Stimulated activated naive CD4-positive, alpha-beta T cell treated with Interleukin-2 at 50 U/mL for 16 hours (primary cell): Measurements from ENCODE around the gene SLC25A40.
"Not testable (repeated sequence)": the region's sequence is repeated elsewhere in the genome, so short reads cannot be mapped to it uniquely, and the experiment has no call there.

Experiments
- DNase-seq: peaks from one replicate; lab custom pipeline; 2025; lab: John Stamatoyannopoulos, UW

SLC25A40 gene

DNA sequence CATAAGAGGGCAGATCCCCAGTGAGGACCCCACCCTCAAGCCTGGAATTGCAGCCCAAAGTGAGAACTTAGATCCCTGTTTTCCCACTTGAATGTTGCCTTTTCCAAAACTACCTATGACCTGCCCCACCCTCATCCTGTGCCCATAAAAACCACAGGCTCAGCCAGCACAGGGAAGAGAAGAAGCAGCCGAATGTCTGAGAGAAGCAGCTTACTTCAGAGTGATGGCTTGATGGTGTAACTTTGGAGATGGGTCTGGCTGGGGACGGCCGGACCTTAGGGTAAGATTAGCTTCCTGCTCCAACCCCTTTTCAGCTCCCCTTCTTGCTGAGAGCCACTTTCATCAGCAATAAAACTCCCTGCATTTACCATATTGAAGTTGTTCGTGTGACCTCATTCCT lies 5.7 kb downstream of the SLC25A40 start:
- no peak for DNase-seq

DNA sequence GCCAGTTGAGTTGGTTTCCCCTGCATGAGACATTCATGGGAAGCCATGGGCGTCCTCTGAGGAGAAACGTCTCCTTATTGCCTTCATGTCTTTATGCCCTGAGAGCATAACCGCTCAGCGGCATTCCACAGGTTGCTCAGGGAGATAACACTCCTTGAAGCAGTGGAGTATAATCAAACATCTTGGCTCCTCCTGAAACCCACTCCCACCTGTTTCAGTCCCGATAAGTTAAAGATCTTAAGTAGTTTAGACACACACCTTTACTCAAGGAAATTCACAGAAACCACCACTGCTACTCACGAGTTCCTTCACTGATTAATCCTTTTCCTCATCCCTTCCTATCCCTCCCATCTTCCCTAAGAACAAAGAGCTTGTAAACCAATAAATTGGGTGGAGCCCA lies 9.6 kb downstream of the SLC25A40 start:
- not testable (repeated sequence) for DNase-seq

DNA sequence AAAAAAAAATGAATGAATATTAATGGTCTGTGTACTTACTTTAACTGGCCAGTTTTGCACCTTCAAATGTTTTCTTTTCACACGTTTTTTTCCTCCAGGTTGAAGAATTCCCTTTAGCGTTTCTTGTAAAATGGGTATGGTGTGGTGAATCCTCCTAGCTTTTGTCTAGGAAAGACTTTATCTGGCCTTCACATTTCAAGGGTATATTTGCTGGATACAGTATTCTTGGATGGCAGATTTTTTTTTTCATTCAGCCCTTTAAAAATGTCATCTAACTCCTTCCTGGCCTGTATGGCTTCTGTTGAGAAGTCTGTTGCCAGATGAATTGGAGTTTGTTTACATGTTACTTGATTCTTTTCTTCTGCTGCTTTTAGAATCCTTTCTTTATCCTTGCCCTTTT lies 10.1 kb downstream of the SLC25A40 start:
- DNase-seq: no peak

DNA sequence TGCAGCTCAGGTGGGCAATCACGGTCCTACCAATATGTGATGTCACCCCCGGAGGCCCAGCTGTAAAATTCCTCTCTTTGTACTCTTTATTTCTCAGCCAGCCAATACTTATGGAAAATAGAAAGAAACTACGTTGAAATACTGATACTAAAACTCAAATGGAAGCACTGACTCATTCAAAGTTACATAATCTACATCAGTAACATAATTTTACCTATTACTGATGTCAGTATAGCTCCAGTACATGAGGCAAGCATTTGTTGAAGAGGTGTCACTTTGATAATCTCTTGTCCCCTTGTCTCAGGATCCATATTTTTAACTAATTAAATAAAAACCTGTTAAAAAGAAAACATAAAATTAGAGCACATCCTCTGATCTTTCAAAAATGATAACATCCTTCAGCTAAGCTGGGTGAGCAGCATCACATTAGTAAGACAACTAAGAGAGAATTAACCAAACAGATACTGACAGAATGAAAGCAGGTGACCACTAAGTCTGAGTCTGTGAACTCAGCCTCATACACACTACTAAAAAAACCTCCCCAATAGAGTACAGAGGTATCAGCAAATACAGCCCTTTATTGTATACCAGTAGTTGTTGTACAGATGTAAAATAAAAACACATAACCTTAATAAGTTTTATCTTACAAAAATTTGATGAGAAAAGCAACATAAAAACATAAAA lies 17.6 kb downstream of the SLC25A40 start:
- DNase-seq: no peak

DNA sequence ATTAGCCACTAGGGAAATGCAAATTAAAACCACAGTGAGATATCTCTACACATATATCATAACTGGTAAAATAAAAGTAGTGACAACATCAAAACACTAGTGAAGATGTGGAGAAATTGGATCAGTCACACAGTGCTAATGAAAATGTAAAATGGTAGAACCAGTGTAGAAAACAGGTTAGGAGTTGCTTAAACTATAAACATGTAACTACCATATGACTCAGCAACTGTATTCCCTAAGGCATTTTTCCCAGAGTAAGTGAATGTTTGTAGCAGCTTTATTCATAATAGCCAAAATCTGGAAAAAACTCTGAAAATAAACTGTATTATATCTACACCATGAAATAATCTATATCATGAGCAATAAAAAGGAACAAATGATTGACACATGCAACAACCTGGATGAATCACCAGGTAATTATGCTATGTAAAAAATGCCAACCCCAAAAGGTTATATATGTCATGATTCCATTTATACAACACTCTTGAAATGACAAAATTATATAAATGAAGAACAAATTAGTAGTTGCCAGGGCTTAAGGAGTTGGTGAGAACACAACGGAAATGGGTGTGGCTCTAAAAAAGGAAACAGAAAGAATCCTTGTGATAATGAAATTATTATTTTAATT lies 22.8 kb downstream of the SLC25A40 start:
- DNase-seq: no peak

DNA sequence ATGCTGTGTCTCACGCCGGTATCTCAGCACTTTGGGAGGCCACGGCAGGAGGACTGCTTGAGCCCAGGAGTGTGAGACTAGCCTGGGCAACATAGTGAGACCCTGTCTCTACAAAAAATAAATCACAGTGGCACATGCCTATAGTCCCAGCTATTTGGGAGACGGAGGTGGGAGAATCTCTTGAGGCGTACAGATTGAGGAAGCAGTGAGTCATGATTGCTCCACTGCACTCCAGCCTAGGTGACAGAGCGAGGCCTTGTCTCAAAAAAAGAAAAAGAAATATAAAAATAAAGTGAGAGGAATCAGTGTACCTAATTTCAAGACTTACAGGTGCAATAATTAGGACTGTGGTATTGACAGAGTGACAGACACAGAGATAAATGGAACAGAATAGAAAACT lies 23.9 kb downstream of the SLC25A40 start:
- DNase-seq: no peak

DNA sequence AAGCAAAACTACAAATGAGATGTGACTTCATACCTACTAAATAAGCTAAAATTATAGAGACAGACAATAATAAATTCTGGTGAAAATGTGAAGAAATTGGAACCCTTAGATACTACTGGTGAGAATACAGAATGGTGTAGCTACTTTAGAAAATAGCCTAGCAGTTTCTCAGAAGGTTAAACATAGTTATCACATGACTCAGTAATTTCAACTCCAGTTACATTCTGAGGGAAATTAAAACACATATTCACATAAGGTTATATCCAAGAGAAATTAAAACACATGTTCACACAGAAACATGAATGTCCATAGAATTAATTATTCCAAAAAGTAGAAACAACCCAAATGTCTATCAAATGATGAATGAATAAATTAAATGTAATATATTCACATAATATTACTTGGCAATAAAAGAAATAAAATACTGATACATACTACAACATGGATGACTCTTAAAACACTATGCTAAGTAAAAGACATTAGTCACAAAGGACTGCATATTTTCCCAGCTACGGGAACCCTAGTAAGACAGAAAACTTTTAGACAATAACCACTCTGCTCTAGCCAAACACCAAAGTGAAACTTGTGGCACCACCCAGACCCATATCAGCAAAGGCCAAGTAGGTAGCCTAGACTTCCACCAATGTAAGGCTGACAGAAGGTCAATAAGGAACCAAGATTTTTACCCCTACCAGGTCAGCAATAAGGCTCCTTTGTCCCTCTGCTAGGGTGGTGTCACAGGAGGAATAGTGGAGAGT lies 25.1 kb downstream of the SLC25A40 start:
- DNase-seq: no peak

DNA sequence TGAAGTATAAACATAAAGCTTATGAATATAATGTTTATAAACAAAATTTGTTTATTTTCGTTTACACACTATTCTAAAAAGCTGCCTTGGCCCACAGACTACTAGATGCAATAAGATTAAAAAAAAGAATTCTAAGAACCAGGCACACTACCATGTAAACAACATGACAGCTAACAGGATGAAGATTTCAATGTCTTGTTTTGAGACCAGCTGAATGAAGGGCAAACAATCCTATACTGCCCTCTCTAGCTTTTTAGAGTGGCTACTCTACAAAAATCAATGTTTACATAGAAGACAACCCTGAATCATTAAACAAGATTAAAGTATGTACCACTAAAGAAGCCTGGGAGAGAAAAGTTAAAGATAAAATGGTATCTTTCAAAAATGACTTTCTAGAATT lies 38.6 kb downstream of the SLC25A40 start:
- DNase-seq: no peak

DNA sequence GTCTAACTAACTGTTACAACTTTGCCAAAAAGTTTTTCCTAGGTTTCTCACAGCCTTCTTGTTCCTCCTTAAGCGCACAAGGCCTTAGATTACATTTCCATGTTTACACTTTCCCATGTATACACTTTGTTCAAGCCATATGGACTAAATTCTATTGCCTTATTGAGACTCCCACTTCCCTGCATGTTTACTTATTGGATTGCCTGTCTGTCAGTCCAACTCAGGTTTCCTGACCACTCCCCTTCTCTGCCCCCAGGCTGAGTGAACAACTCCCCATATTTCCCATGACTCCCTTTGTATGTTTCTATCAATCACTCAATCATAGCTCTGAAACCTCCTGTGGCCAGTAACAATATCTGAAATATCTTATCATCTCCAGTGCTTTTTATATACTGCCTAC lies 43.0 kb downstream of the SLC25A40 start:
- DNase-seq: no peak

DNA sequence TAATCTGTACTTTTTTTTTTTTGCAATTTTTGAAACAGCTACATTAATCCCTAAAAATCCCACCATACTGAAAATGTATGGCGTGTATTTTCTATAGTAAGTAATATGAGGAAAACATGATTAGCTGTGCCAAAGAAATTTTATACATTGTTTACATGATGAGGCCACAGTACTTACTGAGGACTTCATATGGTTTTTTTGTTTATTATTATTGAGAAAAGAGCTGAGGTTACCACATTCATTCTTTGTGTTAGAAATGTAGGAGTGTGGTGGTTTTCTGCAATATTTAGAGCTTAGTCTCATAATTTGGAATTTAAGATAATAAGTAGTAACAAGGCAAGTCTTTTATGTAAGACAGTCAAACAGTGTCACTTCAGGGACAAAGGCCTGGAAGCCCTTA lies 45.1 kb downstream of the SLC25A40 start:
- no peak for DNase-seq

DNA sequence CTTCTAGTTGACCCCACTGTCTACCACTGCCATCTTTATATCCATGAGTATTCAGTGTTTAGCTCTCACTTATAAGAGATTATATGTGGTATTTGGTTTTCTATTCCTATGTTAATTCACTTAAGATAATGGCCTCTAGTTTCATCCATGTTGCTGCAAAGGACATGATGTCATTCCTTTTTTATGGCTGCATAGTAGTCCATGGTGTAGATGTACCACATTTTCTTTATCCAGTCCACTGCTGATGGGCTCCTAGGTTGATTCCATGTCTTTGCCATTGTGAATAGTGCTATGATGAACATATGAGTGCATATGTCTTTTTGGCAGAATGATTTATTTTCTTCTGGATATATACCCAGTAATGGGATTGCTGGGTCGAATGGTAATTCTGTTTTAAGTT lies 47.8 kb downstream of the SLC25A40 start:
- not testable (repeated sequence) for DNase-seq

DNA sequence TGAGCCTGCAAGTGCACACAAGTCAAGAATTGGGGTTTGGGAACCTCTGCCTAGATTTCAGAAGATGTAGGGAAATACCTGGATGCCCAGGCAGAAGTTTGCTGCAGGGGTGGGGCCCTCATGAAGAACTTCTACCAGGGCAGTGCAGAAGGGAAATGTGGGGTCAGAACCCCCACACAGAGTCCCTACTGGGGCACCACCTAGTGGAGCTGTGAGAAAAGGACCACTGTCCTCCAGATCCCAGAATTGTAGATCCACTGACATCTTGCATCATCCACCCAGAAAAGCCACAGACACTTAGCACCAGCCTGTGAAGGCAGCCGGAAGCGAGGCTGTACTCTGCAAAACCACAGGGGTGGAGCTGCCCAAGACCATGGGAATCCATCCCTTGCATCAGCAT lies 50.8 kb downstream of the SLC25A40 start:
- DNase-seq: not testable (repeated sequence)

DNA sequence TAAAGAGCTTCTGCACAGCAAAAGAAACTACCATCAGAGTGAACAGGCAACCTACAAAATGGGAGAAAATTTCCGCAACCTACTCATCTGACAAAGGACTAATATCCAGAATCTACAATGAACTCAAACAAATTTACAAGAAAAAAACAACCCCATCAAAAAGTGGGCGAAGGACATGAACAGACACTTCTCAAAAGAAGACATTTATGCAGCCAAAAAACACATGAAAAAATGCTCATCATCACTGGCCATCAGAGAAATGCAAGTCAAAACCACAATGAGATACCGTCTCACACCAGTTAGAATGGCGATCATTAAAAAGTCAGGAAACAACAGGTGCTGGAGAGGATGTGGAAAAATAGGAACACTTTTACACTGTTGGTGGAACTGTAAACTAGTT lies 54.1 kb downstream of the SLC25A40 start:
- DNase-seq: not testable (repeated sequence)

DNA sequence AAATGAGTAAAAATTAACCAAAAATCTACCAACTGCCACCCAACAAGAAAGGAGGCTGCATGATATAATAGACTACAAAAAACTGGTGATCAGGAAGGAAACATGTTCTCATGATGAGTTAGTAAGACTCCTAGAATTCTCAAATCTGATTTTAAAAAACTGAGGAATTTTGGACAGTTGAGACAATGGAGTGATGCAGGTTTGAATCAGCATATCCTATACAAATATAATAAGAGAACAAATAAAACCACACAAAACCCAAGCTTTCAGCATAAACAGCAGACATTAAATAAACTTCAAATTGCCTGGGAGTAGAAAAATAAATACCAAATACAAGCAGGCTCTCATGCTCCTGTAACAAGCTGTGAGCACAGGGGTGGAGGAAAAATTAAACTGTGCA lies 57.8 kb downstream of the SLC25A40 start:
- DNase-seq: no peak

DNA sequence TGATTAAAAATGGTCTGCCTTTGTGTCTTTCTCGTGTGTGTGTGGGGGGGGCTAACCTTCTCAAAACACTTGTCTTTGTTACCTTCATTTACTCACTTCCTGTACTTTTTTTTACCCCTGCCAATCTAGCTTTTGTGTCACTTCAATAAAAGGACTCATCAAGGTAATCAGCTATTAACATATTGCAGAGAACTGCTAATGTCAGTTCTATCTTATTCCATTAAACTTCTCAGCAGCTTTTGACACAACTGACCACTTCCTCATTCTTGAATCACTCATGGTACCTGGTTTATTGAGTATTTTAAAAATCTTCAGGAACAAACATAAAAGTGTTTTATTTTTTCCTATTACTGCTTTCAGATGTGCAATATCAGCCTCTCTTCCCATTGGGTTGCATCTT lies 59.8 kb downstream of the SLC25A40 start:
- DNase-seq: no peak

DNA sequence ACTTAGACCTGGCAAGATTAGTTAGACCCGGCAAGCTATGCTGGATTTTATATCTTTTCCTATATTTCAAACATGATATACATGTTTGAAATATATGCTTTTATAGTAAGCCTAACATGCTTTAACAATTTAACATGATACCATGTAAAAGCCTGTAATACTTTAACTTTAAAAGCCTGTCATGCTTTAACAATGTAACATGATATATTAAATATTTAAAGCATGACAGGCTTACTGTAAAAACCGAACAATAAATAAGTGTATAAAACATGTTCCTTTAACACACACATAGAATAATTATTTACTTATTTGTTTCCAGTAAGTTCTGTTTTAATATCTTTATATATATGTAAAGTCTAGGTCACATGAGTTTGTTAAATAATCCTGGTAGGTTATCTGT lies 65.4 kb downstream of the SLC25A40 start:
- no peak for DNase-seq

DNA sequence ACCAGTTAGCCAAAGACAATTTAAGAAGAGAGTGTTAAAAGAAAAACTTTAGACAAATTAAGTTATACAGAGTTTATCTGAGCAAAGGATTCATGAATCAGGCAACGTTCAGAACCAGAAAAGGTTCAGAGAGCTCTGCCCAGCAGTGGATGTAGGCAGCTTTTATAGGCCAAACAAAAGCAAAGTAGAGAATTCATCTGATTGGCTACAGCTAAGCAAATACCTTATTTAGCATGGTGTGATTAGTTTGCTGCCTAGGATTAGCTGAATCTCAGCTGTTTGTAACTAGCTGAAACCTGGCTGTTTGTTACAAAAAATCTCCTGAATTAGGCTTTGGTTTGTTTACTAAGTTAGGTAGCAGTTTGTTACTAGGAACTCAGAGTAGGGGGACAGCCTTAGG lies 66.0 kb downstream of the SLC25A40 start:
- DNase-seq: no peak

DNA sequence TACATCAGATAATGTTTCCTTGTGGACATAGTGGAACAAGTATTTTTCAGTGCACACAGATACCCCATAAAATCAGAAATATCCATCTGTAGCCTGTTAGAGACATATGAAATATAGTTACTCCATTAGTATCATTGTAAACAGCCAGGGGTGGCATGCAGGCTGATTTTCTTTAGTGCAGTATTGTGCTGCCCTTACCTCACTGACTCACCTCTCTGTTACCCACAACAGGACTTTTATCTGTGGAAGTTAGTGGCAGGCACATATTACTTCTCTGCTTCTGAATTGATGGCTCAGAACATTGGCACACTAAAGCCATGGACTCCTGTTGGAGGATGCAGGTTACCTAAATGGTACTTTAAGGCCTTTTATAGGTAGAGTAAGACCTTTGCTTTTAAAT lies 70.0 kb downstream of the SLC25A40 start:
- DNase-seq: no peak

DNA sequence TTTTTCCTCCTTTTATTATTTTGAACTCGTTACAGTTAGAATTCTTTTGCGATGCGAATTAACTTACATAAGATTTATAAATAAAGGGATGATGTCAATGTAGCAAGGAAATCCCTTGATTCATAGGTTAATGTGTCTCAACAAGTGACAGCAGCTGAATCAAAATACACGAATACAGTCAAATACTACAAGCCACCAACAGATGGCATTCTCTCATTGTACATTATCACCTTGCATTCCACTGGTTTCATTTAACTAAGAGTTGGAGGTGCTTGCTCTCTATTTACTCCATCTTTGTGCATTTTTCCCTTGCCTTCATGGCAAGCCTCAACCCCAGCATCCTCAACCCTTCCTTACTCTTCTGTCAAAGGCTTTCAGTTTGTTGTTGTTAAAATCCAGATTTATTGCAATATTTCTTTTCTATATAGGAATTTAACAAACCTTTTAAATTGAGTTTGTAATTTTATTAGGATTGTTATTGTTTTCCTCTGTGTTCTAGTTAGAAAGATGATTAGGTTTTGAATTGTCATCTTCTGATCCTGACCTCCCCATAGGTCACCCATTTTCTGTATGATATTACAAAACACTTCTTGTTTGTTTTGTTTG lies 78.3 kb downstream of the SLC25A40 start:
- DNase-seq: no peak

DNA sequence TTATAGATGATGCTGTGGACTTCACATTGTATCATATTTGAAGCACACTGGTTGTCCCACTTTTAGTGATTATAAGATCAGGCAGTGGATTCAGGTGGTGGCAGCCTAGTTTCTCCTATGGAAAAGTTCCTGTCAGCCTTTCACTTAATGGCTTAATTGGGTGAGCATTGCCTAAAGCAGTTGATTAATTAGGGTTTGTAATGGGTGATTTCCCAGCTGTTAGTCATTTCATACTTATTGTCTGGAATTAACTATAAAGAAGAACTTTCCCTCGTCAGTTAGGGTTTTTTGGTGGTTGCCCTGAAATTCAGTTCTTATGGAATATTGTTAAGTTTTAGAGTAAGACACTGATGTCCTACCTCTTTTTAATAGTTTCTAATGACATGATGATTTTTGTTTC lies 78.8 kb downstream of the SLC25A40 start:
- DNase-seq: no peak

DNA sequence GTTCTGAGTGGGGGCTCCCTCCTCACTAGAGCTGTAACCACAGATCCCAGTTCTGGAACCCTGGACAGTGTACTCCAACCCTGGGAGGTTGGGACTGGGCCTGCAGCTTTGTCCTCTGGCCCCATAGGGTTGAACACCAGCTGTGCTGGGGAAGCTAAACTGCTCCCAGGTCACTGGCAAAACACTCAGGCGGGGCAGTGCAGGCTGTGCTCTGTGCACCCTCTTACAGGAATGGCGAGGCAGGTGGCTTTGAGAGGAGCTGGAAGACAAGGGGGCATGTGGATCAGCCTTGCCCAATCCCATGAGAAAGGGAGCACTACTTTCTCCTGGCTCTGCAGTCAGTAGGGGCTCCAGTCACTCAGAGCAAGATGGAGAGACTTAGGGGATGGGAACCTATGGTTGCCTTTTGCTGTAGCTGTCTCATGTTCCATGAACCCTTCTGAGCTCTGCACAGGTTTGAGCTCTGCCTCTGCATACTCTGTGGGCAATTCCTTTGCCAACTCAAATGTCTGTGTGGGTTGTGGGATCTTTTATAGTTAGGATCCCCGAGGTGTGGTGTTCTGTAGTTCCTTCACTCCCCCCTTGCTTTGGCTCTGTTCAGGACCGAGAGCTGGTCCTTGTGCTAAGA lies 90.7 kb downstream of the SLC25A40 start:
- DNase-seq: no peak

DNA sequence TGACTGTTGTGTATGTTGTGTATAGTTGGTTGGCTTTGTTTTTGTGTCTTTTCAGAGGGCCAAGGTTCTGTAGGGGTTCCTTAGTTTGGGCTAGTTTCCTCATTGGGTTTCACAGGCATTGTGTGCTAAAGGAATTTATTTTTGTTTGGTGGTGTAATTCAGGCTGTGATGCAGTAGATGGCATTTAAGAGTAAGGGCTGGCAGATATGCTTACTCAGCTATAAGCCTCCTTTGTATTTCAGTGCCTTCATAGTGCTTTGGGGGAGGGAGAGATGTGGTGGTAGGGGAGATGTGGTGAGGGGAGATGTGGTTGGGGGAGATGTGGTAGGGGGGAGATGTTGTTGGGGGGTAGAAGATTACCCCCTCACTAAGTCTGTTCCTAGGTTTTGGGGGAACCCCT lies 91.7 kb downstream of the SLC25A40 start:
- no peak for DNase-seq
